Loucy (cell line): Measurements from ENCODE around the gene FRAS1.

Experiments used
- EZH2phosphoT487 ChIP-seq: fragments of 200-600 bp; IDR thresholded peaks from 2 replicates; pipeline ENCODE4 v1.6.1; 2018; ENCODE audit warnings: antibody characterized with exemption, mild to moderate bottlenecking, moderate library complexity, borderline replicate concordance
- TF ChIP-seq, protein P1 (sequence below): fragments of 200-600 bp; sonication (generic); conservative IDR thresholded peaks from 2 replicates; pipeline ENCODE4 v1.5.1; 2014; ENCODE audit warnings: mild to moderate bottlenecking, antibody characterized with exemption, low read length

DNA sequence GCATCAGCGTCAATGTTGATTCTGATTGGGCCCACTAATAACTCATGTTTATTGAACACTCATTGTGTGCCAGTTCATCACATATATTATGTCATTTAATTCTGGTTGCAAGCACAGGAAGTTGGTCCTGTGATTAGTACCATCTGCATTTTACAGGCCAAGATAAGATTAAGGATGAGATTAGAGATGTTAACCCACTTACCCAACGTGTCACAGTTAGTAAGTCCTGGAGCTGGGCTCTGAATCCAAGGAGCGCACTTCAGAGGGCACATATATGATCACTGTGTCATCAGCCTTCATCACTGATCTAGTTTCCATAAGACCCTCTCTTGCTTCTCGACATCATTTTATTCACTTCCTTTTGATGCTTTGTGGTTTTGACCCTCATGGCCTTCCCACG, 289.1 kb downstream of the FRAS1 start:
- no peak for TF ChIP-seq EZH2phosphoT487
- TF ChIP-seq, protein P1, sequence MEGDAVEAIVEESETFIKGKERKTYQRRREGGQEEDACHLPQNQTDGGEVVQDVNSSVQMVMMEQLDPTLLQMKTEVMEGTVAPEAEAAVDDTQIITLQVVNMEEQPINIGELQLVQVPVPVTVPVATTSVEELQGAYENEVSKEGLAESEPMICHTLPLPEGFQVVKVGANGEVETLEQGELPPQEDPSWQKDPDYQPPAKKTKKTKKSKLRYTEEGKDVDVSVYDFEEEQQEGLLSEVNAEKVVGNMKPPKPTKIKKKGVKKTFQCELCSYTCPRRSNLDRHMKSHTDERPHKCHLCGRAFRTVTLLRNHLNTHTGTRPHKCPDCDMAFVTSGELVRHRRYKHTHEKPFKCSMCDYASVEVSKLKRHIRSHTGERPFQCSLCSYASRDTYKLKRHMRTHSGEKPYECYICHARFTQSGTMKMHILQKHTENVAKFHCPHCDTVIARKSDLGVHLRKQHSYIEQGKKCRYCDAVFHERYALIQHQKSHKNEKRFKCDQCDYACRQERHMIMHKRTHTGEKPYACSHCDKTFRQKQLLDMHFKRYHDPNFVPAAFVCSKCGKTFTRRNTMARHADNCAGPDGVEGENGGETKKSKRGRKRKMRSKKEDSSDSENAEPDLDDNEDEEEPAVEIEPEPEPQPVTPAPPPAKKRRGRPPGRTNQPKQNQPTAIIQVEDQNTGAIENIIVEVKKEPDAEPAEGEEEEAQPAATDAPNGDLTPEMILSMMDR = no peak
